CD14-positive monocyte (primary cell): ENCODE measurements around the gene LRRC7. TPM values are rescaled to one million over a fixed set of nuclear protein-coding genes. Genes with fewer than 3 reads are reported as not detected.

ENCODE experiments used
- DNase-seq, 3 donors: peaks; one replicate each; pipeline ENCODE4 v3.0.0-alpha.2; 2011 to 2022
- H2AFZ ChIP-seq: 2 replicates; pipeline ENCODE4 v1.6.0; 2012; ENCODE audit warnings: mild to moderate bottlenecking, low read depth, low read length, inconsistent platforms; ENCODE audit not compliant: insufficient read depth, poor library complexity, severe bottlenecking
- H3K27ac ChIP-seq, 2 donors: 1 replicate in 1 of 2; 2 replicates in 1 of 2; pipeline ENCODE4 v1.5.1; 2012 to 2013; ENCODE audit warnings: low read length in 2 of 2, control low read depth in 1 of 2, inconsistent platforms in 1 of 2, low read depth in 1 of 2, mild to moderate bottlenecking in 1 of 2
- H3K27me3 ChIP-seq, 2 donors: one replicate each; pipeline versions ENCODE4 v1.6.0 to v1.6.1; 2011 to 2013; ENCODE audit warnings: low read length in 2 of 2; ENCODE audit not compliant: control insufficient read depth in 2 of 2, insufficient read depth in 2 of 2
- H3K36me3 ChIP-seq, 2 donors: replicated peaks in 1 of 2; 1 replicate in 1 of 2; 2 replicates in 1 of 2; pipeline versions ENCODE4 v1.5.1 to v1.6.1; 2012 to 2013; ENCODE audit warnings: low read length in 2 of 2, control low read depth in 1 of 2, inconsistent platforms in 1 of 2, mild to moderate bottlenecking in 1 of 2; ENCODE audit not compliant: insufficient read depth in 2 of 2, control insufficient read depth in 1 of 2
- H3K4me1 ChIP-seq, 2 donors: 1 replicate in 1 of 2; 2 replicates in 1 of 2; pipeline versions ENCODE4 v1.5.1 to v1.6.1; 2012 to 2013; ENCODE audit warnings: low read length in 2 of 2, control low read depth in 1 of 2, inconsistent platforms in 1 of 2, mild to moderate bottlenecking in 1 of 2, moderate library complexity in 1 of 2; ENCODE audit not compliant: insufficient read depth in 2 of 2, control insufficient read depth in 1 of 2
- H3K4me2 ChIP-seq: replicated peaks from 2 replicates; pipeline ENCODE3; 2012; ENCODE audit warnings: low read length, moderate library complexity, mild to moderate bottlenecking; ENCODE audit not compliant: poor library complexity, severe bottlenecking; ENCODE audit errors: extremely low read depth
- H3K4me3 ChIP-seq, 3 experiments: fragments of 200-600 bp in 1 of 3; sonication (generic) in 1 of 3; replicated peaks in 1 of 3; 1 replicate in 2 of 3; 2 replicates in 1 of 3; pipeline ENCODE4 v1.5.1; 2011 to 2013; ENCODE audit warnings: low read length in 3 of 3, mild to moderate bottlenecking in 3 of 3, control low read depth in 2 of 3, low read depth in 2 of 3, inconsistent platforms in 1 of 3, moderate library complexity in 1 of 3
- H3K79me2 ChIP-seq: 2 replicates; pipeline ENCODE4 v1.6.0; 2012; ENCODE audit warnings: mild to moderate bottlenecking, control low read depth, inconsistent platforms, low read length, moderate library complexity; ENCODE audit not compliant: insufficient read depth
- H3K9ac ChIP-seq: 2 replicates; pipeline ENCODE4 v1.6.0; 2017; ENCODE audit warnings: low read length, mild to moderate bottlenecking; ENCODE audit not compliant: insufficient read depth, poor library complexity, severe bottlenecking
- H3K9me3 ChIP-seq, 2 donors: replicated peaks in 1 of 2; 1 replicate in 1 of 2; 2 replicates in 1 of 2; pipeline versions ENCODE4 v1.5.1 to v1.6.1; 2012 to 2013; ENCODE audit warnings: low read length in 2 of 2, control low read depth in 1 of 2; ENCODE audit not compliant: control insufficient read depth in 1 of 2, insufficient read depth in 1 of 2
- H4K20me1 ChIP-seq: 2 replicates; pipeline ENCODE4 v1.6.0; 2012; ENCODE audit warnings: mild to moderate bottlenecking, low read length, control low read depth, moderate library complexity; ENCODE audit not compliant: insufficient read depth
- H3K27ac Mint-ChIP-seq, 7 donors: one replicate each; pipeline ENCODE4 v1.8.0; 2020; ENCODE audit warnings: mild to moderate bottlenecking in 7 of 7, mixed read lengths in 7 of 7, moderate library complexity in 6 of 7, inconsistent platforms in 2 of 7
- H3K27me3 Mint-ChIP-seq, 3 donors: one replicate each; pipeline ENCODE4 v1.8.0; 2021 to 2022; ENCODE audit warnings: low read depth in 3 of 3, mild to moderate bottlenecking in 3 of 3, mixed read lengths in 3 of 3, moderate library complexity in 3 of 3, inconsistent platforms in 1 of 3
- H3K36me3 Mint-ChIP-seq, 2 donors: one replicate each; pipeline ENCODE4 v1.8.0; 2020; ENCODE audit warnings: mixed read lengths in 2 of 2, inconsistent platforms in 1 of 2, mild to moderate bottlenecking in 1 of 2
- H3K4me1 Mint-ChIP-seq: one replicate; pipeline ENCODE4 v1.8.0; 2020; ENCODE audit warnings: mild to moderate bottlenecking, mixed read lengths
- H3K4me3 Mint-ChIP-seq, 2 donors: one replicate each; pipeline ENCODE4 v1.8.0; 2020; ENCODE audit warnings: mild to moderate bottlenecking in 2 of 2, mixed read lengths in 2 of 2, moderate library complexity in 1 of 2
- H3K9me3 Mint-ChIP-seq, 7 donors: one replicate each; pipeline ENCODE4 v1.8.0; 2020 to 2022; ENCODE audit warnings: mixed read lengths in 7 of 7, mild to moderate bottlenecking in 6 of 7, moderate library complexity in 6 of 7, inconsistent platforms in 2 of 7
- WGBS: methylation state at CpG from one replicate; pipeline ENCODE4 v1.1.5; 2013; ENCODE audit warnings: missing lambda C conversion rate; ENCODE audit not compliant: insufficient coverage; 5-methylcytosine and 5-hydroxymethylcytosine counted together
- intact Hi-C, 2 donors: fragments of 100-400 bp; cut with micrococcal nuclease; formaldehyde crosslinking; loops; one replicate each; pipeline versions ENCODE4 v1.15.0 to v1.15.1; 2023
- polyA plus RNA-seq, 3 donors: library from polyadenylated mRNA; depleted of rRNA in 1 of 3; unstranded in 2 of 3; stranded (reverse) in 1 of 3; fragments of 300-500 nt in 2 of 3; fragments of >200 nt in 1 of 3; fragmentation: Illumina TruSeq in 2 of 3; gene quantifications; 1 replicate in 2 of 3; 2 replicates in 1 of 3; pipeline ENCODE4 v1.2.3, GENCODE V29; 2012 to 2021
- TF ChIP-seq, protein P1 (sequence below): fragments of 200-600 bp; IDR thresholded peaks from one replicate; pipeline ENCODE4 v1.8.0; 2022; ENCODE audit warnings: antibody characterized with exemption, mild to moderate bottlenecking

The LRRC7 gene
- polyA plus RNA-seq, 3 donors = not detected

DNA sequence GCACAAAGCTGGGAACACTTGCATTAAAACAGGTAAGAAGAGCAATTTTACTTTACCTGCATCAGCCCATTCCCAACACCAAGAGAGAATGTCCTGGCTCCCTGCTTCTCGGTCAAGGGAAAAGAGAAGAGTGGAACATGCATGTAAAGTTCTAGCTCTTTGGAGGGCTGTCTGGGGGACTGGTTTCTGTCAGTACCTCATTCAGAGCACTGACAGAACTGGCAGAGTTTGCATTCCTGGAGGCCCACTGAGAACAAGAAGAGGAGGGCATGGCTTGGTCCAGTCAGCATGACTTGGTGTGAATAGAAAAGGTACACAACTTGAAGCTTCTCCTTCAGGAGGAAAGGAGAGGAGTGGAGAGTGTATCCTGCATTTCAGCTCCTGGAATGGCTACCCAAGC is 83.9 kb downstream of the LRRC7 start:
- H3K36me3 ChIP-seq = no peaks in the 10 kb centered on the region
- H3K9me3 Mint-ChIP-seq = peaks cover 0 to 6% (median 0%) of the 10 kb centered on the region in 7 donors
- H3K27me3 Mint-ChIP-seq = peaks cover 0 to 1% (median 0%) of the 10 kb centered on the region in 3 donors
- no peaks in the 10 kb centered on the region for H3K4me1 Mint-ChIP-seq
- TF ChIP-seq, protein P1, sequence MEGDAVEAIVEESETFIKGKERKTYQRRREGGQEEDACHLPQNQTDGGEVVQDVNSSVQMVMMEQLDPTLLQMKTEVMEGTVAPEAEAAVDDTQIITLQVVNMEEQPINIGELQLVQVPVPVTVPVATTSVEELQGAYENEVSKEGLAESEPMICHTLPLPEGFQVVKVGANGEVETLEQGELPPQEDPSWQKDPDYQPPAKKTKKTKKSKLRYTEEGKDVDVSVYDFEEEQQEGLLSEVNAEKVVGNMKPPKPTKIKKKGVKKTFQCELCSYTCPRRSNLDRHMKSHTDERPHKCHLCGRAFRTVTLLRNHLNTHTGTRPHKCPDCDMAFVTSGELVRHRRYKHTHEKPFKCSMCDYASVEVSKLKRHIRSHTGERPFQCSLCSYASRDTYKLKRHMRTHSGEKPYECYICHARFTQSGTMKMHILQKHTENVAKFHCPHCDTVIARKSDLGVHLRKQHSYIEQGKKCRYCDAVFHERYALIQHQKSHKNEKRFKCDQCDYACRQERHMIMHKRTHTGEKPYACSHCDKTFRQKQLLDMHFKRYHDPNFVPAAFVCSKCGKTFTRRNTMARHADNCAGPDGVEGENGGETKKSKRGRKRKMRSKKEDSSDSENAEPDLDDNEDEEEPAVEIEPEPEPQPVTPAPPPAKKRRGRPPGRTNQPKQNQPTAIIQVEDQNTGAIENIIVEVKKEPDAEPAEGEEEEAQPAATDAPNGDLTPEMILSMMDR = no peak
- H4K20me1 ChIP-seq = no peaks in the 10 kb centered on the region
- WGBS = no CpG with 5 or more reads among the region's 1 CpG
- DNase-seq = no peak
- H3K4me3 Mint-ChIP-seq = no peak overlapping the region
- H3K4me2 ChIP-seq = no peak overlapping the region
- no peaks in the 10 kb centered on the region for H3K27me3 ChIP-seq
- intact Hi-C loops = no loop called here
- no peaks in the 10 kb centered on the region for H3K4me1 ChIP-seq
- H3K27ac ChIP-seq = no peak overlapping the region
- no peak overlapping the region for H3K4me3 ChIP-seq
- no peak overlapping the region for H2AFZ ChIP-seq
- H3K36me3 Mint-ChIP-seq = no peaks in the 10 kb centered on the region
- H3K27ac Mint-ChIP-seq = no peak overlapping the region
- H3K9me3 ChIP-seq = no peaks in the 10 kb centered on the region
- H3K79me2 ChIP-seq = no peaks in the 10 kb centered on the region
- H3K9ac ChIP-seq = no peak overlapping the region

DNA sequence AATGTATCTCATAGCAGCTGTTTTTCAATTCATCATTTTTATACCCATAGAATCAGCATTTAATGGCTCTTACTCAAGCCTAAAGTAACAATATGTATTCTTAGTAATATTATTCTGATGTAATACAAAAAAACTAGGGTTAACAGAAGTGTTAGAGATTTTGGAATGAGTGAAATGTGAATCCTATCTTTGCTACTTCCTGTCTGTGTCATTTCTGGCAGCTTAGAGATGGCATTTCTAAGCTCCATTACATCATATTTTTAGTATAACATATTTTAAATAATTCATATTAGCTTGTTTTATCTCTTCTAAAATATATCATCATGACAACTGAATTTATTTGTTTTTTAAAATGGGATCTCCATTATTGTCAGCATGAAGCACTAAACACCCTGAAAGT is 90.2 kb downstream of the LRRC7 start:
- Mint-ChIP-seq H3K4me3 (no peak overlapping the region), H3K27ac (no peak overlapping the region), H3K36me3 (no peaks in the 10 kb centered on the region), H3K9me3 (peaks cover 0 to 3% (median 0%) of the 10 kb centered on the region in 7 donors), H3K27me3 (no peaks in the 10 kb centered on the region), H3K4me1 (no peaks in the 10 kb centered on the region)
- Histone ChIP-seq H3K27me3 (no peaks in the 10 kb centered on the region), H3K27ac (no peak overlapping the region), H3K36me3 (no peaks in the 10 kb centered on the region), H3K4me1 (no peaks in the 10 kb centered on the region), H3K9ac (no peak overlapping the region), H3K4me3 (no peak overlapping the region), H3K79me2 (no peaks in the 10 kb centered on the region), H2AFZ (no peak overlapping the region), H4K20me1 (no peaks in the 10 kb centered on the region), H3K9me3 (no peaks in the 10 kb centered on the region), H3K4me2 (no peak overlapping the region)
- no peak for DNase-seq
- TF ChIP-seq, protein P1 = no peak
- intact Hi-C loops = no loop called here
